CD4-positive, alpha-beta T cell treated with Interleukin-21 for 1 hour (primary cell): ENCODE results near the gene DCLRE1C.
A peak's percentile ranks its signal among the peaks of the same experiment; 100 is the strongest.
"Not testable (repeated sequence)": the region's sequence is repeated elsewhere in the genome, so short reads cannot be mapped to it uniquely, and the experiment has no call there.

Source experiments
- DNase-seq: peaks from one replicate; pipeline ENCODE4 v3.0.0-alpha.2; 2020

The DCLRE1C gene

GRCh38 chr10:14879124-14879927 is 74.6 kb downstream of the DCLRE1C start:
- peak; percentile 42 for DNase-seq

DNA sequence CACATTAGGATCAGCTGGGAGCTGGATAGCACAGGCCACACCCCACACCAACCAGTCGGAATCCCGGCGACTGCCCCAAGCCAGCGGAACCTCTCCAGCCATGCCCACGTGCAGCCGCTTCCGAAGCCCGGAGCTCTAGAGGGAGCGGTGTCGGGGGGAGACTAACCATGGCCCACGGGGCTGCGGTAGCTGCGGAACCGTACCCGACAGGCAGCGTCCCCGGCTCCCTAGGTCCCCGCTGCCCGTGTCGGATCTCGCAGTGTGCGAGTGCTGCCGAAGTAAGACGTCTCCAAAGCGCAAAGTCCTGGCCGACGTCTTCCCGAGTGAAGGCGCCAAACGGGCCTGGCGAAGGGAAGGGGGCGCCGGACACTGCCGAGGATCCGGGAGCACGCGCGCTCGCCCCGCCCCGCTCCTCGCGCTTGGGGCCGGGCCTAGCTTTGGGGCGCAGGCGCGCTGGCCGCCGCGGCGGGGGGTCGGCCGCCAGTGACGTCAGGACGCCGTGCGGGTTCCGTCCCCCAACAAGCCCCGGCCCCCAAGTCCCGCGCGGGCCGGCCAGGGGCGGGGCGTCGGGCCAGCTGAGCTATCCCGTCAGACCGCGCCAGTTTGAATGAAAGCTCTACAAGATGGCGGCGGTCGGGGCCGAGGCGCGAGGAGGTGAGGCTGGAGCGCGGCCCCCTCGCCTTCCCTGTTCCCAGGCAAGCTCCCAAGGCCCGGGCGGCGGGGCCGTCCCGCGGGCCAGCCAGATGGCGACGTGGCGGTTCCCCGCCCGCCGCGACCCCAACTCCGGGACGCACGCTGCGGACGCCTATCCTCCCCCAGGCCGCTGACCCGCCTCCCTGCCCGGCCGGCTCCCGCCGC is 75.4 kb downstream of the DCLRE1C start, which contains the start of gene SUV39H2:
TSS of gene SUV39H2 (plus strand) at position 601 of the 858 bp plus-strand sequence. CDS start at position 624, 23 bp downstream.
- DNase-seq, result peak; percentile 93

DNA sequence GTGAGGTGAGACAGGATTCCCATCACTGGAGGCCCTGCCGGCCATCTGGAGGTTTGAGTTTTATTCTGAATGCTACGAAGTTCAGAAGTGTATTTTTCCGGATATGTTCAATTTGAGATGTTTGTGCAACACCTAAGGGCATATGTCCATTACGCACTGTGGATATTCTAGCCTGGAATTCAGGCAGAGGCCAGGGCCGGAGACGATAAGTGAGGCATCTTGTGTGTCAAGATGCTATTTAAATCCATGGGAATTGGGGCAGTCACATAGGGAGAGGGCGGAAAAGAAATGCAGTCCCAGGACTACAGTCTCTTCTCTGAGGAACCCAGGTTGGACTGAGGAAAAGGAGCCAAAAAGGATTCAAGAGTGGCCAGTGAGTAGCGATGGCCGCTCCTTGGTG is 77.1 kb downstream of the DCLRE1C start:
- DNase-seq, result no peak

GRCh38 chr10:14875941-14876340 is 78.0 kb downstream of the DCLRE1C start:
- no peak for DNase-seq

DNA sequence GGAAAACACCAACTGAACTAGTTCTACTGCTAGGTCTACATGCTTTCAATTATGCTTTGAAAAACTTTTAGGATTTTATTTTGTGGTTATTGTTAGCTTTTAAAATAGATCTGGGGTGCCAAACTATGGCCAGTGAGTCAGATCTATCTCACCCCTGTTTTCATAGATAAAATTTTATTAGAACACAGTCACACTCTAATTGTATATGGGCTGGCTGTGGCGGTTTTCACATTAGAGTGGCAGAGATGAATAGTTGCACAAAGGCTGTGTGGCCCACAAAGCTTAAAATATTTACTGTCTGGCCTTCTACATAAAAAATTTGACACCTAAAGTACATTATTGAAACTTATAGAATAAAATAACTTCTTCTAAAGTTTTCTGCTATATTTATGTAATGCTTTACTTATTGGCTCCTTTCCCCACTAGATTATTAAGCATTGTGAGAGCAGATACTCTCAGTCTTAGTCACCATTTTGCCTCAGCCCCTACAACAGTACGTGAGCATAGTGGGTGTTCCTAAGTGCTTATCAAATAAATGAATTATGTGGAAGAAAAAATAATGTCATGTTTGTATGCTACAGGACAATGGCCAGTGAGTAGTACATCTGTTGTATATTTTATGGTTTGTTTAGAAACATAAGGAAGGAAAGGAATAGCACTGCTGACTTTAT is 80.7 kb downstream of the DCLRE1C start:
- DNase-seq, result no peak

DNA sequence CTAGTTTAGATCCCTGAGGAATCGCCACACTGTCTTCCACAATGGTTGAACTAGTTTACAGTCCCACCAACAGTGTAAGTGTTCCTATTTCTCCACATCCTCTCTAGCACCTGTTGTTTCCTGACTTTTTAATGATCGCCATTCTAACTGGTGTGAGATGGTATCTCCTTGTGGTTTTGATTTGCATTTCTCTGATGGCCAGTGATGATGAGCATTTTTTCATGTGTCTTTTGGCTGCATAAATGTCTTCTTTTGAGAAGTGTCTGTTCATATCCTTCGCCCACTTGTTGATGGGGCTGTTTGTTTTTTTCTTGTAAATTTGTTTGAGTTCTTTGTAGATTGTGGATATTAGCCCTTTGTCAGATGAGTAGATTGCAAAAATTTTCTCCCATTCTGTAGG is 89.0 kb downstream of the DCLRE1C start:
- not testable (repeated sequence) for DNase-seq

- DNase-seq, result not testable (repeated sequence)
Observed at GRCh38 chr10:14864466-14864865, 89.4 kb downstream of the DCLRE1C start.

DNA sequence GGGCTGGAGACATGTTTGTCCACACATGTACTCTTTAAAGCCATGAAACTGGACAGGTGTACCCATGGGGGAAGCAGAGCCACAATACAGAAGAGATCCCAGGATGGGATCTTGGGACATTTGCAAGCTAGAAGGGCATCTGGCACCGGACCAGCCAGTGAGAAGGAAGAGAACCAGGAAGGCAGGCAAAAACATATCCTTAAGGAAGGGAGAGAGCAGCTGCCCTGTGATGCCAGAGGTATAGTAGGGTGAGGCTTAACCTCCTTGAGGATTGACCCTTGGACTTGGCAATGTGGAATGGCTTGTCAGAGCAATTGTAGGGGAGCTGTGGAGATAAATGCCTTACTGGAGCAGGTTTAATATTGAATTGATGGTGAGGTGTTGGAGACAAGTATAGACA is 93.1 kb downstream of the DCLRE1C start:
- DNase-seq, result no peak

GRCh38 chr10:14859775-14860174 is 94.1 kb downstream of the DCLRE1C start:
- DNase-seq, result no peak

- DNase-seq, result no peak
Observed at GRCh38 chr10:14859043-14859442, 94.9 kb downstream of the DCLRE1C start.

DNA sequence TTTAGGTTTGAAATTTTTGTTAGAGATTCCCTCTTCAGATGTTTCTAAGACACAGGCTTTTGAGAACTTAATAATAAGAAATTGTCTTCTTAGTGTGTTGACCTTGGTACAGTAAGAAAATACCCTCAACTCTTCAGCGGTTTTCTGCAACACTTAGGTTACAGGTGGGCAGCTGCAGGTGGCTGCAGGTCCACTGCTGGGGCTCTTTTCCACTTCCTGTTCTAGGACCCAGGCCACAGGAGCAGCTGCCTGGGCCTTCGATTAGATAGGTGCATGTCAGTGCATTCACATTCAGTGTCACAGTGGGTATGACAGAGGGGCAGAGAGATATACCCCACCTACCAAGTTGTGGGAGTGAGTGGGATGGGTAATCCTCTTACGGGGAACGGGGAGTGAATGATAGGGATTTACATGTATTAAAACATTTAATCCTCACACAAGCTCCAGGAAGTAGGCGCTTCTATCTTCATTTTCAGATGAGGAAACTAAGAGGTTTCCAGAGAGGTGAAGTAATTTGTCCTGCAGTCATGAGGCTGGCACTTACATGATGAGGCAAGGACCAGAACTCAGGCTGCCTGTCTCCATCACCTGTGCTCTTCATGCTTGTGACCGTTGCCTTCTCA is 95.4 kb downstream of the DCLRE1C start:
- DNase-seq, result no peak

DNA sequence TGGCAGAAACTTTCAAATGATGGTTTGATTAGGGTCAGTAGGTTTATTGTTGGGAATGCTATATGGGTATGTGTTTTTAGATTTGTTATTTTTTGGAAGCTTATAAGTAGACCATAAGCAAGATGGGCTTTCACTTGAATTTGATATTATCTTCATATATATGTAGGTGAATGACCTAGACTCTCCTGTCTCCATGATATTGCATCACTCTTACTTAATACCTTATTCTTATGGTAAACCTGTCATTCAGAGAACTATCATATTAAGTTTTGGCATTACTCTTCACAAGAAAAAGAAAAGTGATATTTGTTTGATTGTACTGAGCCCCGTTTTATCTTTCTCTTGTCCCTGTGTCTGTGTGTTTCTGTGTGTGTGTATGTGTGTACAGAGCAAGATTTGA is 98.4 kb downstream of the DCLRE1C start:
- no peak for DNase-seq

DNA sequence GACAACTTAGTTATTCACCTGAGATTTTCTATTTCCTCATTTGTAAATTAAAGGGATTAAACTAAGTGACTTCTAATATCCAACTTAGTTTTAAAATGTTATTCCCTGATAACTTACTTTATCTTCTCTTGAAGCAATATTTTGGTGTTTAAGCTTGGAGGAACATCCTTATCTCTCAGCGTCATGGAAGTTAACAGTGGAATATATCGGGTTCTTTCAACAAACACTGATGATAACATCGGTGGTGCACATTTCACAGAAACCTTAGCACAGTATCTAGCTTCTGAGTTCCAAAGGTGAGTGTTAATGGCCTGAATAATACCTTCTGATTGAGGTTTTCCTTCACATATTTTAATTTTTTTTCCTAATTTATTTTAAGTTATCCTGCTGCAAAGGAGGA is 101.7 kb downstream of the DCLRE1C start:
- DNase-seq, result no peak
